HepG2 (cell line): ENCODE data around the gene TAF1B. TPM values are rescaled to one million over a fixed set of nuclear protein-coding genes. Genes with fewer than 3 reads are reported as not detected.

Experiments used
- ATAC-seq: fragments of 200-7000 bp; cut with Tn5 transposase; 3 replicates; pipeline ENCODE4 v1.9.1; 2020; ENCODE audit warnings: mild to moderate bottlenecking, moderate library complexity
- BruUV-seq: library from RNA; stranded (reverse); fragments of 400-500 nt; replicated peaks from 2 replicates; lab custom pipeline; 2021; lab: Mats Ljungman, UMichigan
- CTCF ChIA-PET: fragments of 300-600 bp; formaldehyde crosslinking; extraction: SDS; loops from one replicate; lab custom pipeline; 2021; ENCODE audit warnings: low total read pairs, inconsistent platforms, low intra/inter-chr PET ratio; lab: Yijun Ruan, JAX
- POLR2A ChIA-PET: fragments of 350-600 bp; sonication (Branson Sonifier 250); formaldehyde crosslinking; loops from one replicate; lab custom pipeline; 2020; ENCODE audit warnings: antibody characterized with exemption, inconsistent platforms; lab: Yijun Ruan, JAX
- DNase-seq: peaks from one replicate; pipeline ENCODE4 v3.0.0-alpha.2; 2015; ENCODE audit warnings: low spot score
- FAIRE-seq: peaks from 3 replicates; lab custom pipeline; 2011; peaks lifted over from hg19 to GRCh38; lab: Jason Lieb, UNC
- H2AFZ ChIP-seq: one replicate; pipeline ENCODE4 v1.6.1; 2011; ENCODE audit warnings: low read length, inconsistent platforms
- H3K27ac ChIP-seq: fragments of 300-600 bp; 3 replicates; pipeline ENCODE4 v1.8.0; 2011; ENCODE audit warnings: mixed run types, mild to moderate bottlenecking, mixed read lengths, low read length, inconsistent platforms; ENCODE audit not compliant: insufficient read depth; ENCODE audit errors: extremely low read length
- H3K27me3 ChIP-seq, 2 experiments: fragments of 200-600 bp in 1 of 2; 2 replicates in 1 of 2; 3 replicates in 1 of 2; pipeline versions ENCODE4 v1.6.0 to v1.8.0; 2011; ENCODE audit warnings: low read length in 2 of 2, mild to moderate bottlenecking in 2 of 2, moderate library complexity in 2 of 2, inconsistent platforms in 1 of 2; ENCODE audit not compliant: insufficient read depth in 2 of 2, control insufficient read depth in 1 of 2
- H3K36me3 ChIP-seq, 2 experiments: fragments of 200-600 bp in 1 of 2; replicated peaks in 1 of 2; 2 replicates in 1 of 2; 3 replicates in 1 of 2; pipeline versions ENCODE4 v1.5.1 to v1.8.0; 2011; ENCODE audit warnings: low read length in 2 of 2, inconsistent platforms in 1 of 2; ENCODE audit not compliant: insufficient read depth in 2 of 2, control insufficient read depth in 1 of 2
- H3K4me1 ChIP-seq: 2 replicates; pipeline ENCODE4 v1.5.1; 2012; ENCODE audit warnings: low read length, inconsistent platforms; ENCODE audit not compliant: insufficient read depth
- H3K4me2 ChIP-seq: 2 replicates; pipeline ENCODE4 v1.6.0; 2011; ENCODE audit warnings: low read depth, low read length, inconsistent platforms
- H3K4me3 ChIP-seq, 3 experiments: fragments of 200-600 bp in 1 of 3; sonication (generic), shearing (Covaris generic) in 1 of 3; replicated peaks in 1 of 3; 2 replicates each; pipeline ENCODE4 v1.5.1; 2011 to 2016; ENCODE audit warnings: low read length in 3 of 3, inconsistent platforms in 2 of 3, low read depth in 2 of 3, mild to moderate bottlenecking in 2 of 3, control low read depth in 1 of 3, mixed read lengths in 1 of 3; ENCODE audit not compliant: insufficient read depth in 1 of 3
- H3K79me2 ChIP-seq: one replicate; pipeline ENCODE4 v1.6.1; 2011; ENCODE audit warnings: low read length, inconsistent platforms; ENCODE audit not compliant: insufficient read depth
- H3K9ac ChIP-seq: 2 replicates; pipeline ENCODE4 v1.6.0; 2011; ENCODE audit warnings: mild to moderate bottlenecking, low read depth, low read length, inconsistent platforms; ENCODE audit not compliant: insufficient read depth
- H3K9me3 ChIP-seq: 2 replicates; pipeline ENCODE4 v1.5.1; 2012; ENCODE audit warnings: mild to moderate bottlenecking, low read length
- H4K20me1 ChIP-seq: 2 replicates; pipeline ENCODE4 v1.6.0; 2011; ENCODE audit warnings: inconsistent platforms, mild to moderate bottlenecking, low read length, moderate library complexity; ENCODE audit not compliant: insufficient read depth
- CAMTA2 ChIP-seq: sonication (generic); formaldehyde crosslinking; IDR thresholded peaks from 2 replicates; pipeline ENCODE4 v1.4.0; 2020; ENCODE audit warnings: mild to moderate bottlenecking, missing genetic modification reagents, borderline replicate concordance
- HOXA9 ChIP-seq: sonication (generic); formaldehyde crosslinking; IDR thresholded peaks from 2 replicates; pipeline ENCODE4 v1.8.1; 2022; ENCODE audit warnings: missing genetic modification reagents, mild to moderate bottlenecking, moderate library complexity, borderline replicate concordance
- LCORL ChIP-seq, 2 experiments: fragments of 450-650 bp in 1 of 2; sonication (generic) in 1 of 2; formaldehyde crosslinking in 1 of 2; IDR thresholded peaks; 2 replicates each; pipeline versions ENCODE4 v1.5.0 to v1.6.1; 2017 to 2020; ENCODE audit warnings: antibody characterized with exemption in 1 of 2, missing genetic modification reagents in 1 of 2
- RXRB ChIP-seq: IDR thresholded peaks from 2 replicates; pipeline ENCODE4 v1.6.1; 2016; ENCODE audit warnings: borderline replicate concordance, missing genetic modification reagents, missing compliant biosample characterization
- SNAI1 ChIP-seq: sonication (generic); formaldehyde crosslinking; IDR thresholded peaks from 2 replicates; pipeline ENCODE4 v1.5.0; 2020; ENCODE audit warnings: mild to moderate bottlenecking, missing genetic modification reagents, borderline replicate concordance
- SOX6 ChIP-seq, 2 experiments: fragments of 450-650 bp in 1 of 2; sonication (generic) in 1 of 2; formaldehyde crosslinking in 1 of 2; IDR thresholded peaks; 2 replicates each; pipeline versions ENCODE4 v1.4.0 to v1.6.1; 2017 to 2020; ENCODE audit warnings: antibody characterized with exemption in 1 of 2, mild to moderate bottlenecking in 1 of 2, missing genetic modification reagents in 1 of 2
- ZKSCAN5 ChIP-seq: sonication (generic); formaldehyde crosslinking; IDR thresholded peaks from 2 replicates; pipeline ENCODE4 v1.5.1; 2020; ENCODE audit warnings: mild to moderate bottlenecking, missing genetic modification reagents
- ZNF367 ChIP-seq: sonication (generic); formaldehyde crosslinking; IDR thresholded peaks from 2 replicates; pipeline ENCODE4 v1.4.0; 2020; ENCODE audit warnings: missing genetic modification reagents, borderline replicate concordance
- ZNF7 ChIP-seq: IDR thresholded peaks from 2 replicates; pipeline ENCODE4 v1.6.1; 2016; ENCODE audit warnings: missing biosample characterization, missing genetic modification reagents
- ZNF768 ChIP-seq: sonication (generic); formaldehyde crosslinking; IDR thresholded peaks from 2 replicates; pipeline ENCODE4 v1.4.0; 2020; ENCODE audit warnings: missing genetic modification reagents
- WGBS: methylation state at CpG from one replicate; pipeline ENCODE4 v1.1.6; 2017; ENCODE audit warnings: low lambda C conversion rate; 5-methylcytosine and 5-hydroxymethylcytosine counted together
- in situ Hi-C: cut with HindIII; loops from 2 replicates; pipeline ENCODE4 v1.10.0; 2017; ENCODE audit warnings: low pct_unique_long_range_greater_than_20kb; ENCODE audit not compliant: extremely low pct_ligation_motif_present
- intact Hi-C: fragments of 100-400 bp; cut with micrococcal nuclease; formaldehyde crosslinking; loops from one replicate; pipeline ENCODE4 v1.10.0; 2022; ENCODE audit not compliant: unreplicated experiment
- polyA plus RNA-seq, 8 experiments: library from polyadenylated mRNA; depleted of rRNA in 3 of 8; stranded (reverse) in 7 of 8; unstranded in 1 of 8; fragments of >200 nt; fragmentation: Illumina TruSeq in 4 of 8; extraction: Trizol in 4 of 8; gene quantifications; 2 replicates each; pipeline versions ENCODE4 v1.2.1 to v1.2.3, GENCODE V29; 2011 to 2016; ENCODE audit warnings: low read depth in 4 of 8, missing spikeins in 1 of 8, mixed read lengths in 1 of 8; ENCODE audit not compliant: insufficient read depth in 1 of 8
- total RNA-seq, 5 experiments: library from RNA; depleted of rRNA; stranded (reverse); fragments of >200 nt; fragmentation: Illumina TruSeq; extraction: Trizol; gene quantifications; 2 replicates each; pipeline ENCODE4 v1.2.3, GENCODE V29; 2016; ENCODE audit warnings: low read depth in 1 of 5
- TF ChIP-seq, protein P1 (sequence below): sonication (generic); formaldehyde crosslinking; IDR thresholded peaks from 2 replicates; pipeline ENCODE4 v1.4.0; 2020; ENCODE audit warnings: mild to moderate bottlenecking, missing genetic modification reagents
- TF ChIP-seq, protein P2 (sequence below): sonication (generic); formaldehyde crosslinking; conservative IDR thresholded peaks from 2 replicates; pipeline ENCODE4 v1.4.0; 2020; ENCODE audit warnings: mild to moderate bottlenecking, missing genetic modification reagents, moderate library complexity
- TF ChIP-seq, protein P3 (sequence below): sonication (generic); formaldehyde crosslinking; IDR thresholded peaks from 2 replicates; pipeline ENCODE4 v1.4.0; 2020; ENCODE audit warnings: mild to moderate bottlenecking, missing genetic modification reagents
- TF ChIP-seq, protein P4 (sequence below): sonication (generic); formaldehyde crosslinking; IDR thresholded peaks from 2 replicates; pipeline ENCODE4 v1.4.0; 2020; ENCODE audit warnings: missing genetic modification reagents

TAF1B gene
- total and polyA plus RNA-seq, 2 of the 13 experiments (the other 11 are each of a cell fraction or from before 2014, with no cell fraction given) = 13.3 to 27.7 TPM

DNA sequence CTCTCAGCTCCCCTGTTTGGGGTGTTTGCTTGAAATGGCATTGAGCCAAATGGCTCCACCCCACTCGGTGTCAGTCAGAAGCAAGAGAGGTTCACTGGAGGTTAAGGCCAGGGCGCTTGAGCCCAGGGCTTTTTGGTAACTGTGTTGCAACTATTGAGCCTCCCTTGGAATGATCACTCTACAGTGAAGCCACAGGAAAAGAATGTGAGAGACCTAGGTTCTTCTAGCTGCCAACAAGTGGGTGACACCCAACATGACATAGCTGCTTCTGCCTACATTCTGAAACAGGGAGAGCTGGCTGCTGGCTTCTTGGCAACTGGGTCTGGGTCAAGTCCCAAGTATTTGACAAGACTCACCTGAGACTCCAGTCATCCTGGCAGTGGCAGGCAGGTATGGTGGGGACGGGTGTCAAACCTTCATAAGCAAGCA, 101.1 kb downstream of the TAF1B start:
- intact Hi-C loops = loop anchor here (5.0 kb wide), 1 partner anchor 47 kb away; no protein-coding TSS in a partner anchor
- in situ Hi-C loops = no loop called here
- DNase-seq (peak; percentile 63), ATAC-seq (peak; percentile 30), FAIRE-seq (no peak)
- Histone ChIP-seq H3K9ac (no peak overlapping the region), H3K27ac (no peak overlapping the region), H3K79me2 (no peaks in the 10 kb centered on the region), H2AFZ (no peak overlapping the region), H4K20me1 (no peaks in the 10 kb centered on the region), H3K4me1 (peaks cover 93% of the 10 kb centered on the region), H3K9me3 (no peaks in the 10 kb centered on the region), H3K4me2 (peak overlapping the region; percentile 13; the same call in 1 of the 2 replicates), H3K4me3 (no peak overlapping the region), H3K27me3 (no peaks in the 10 kb centered on the region; a peak in 2 of 5 replicates), H3K36me3 (no peaks in the 10 kb centered on the region)
- ChIA-PET CTCF (no interaction called here), POLR2A (interaction anchor here (1.7 kb wide), 1 partner anchor 101 kb away, joined by 4 read pairs; the partner anchor contains the start of gene TAF1B)
- 11% methylated on average over 3 of the region's 3 CpGs for WGBS
- no TSS peak for BruUV-seq
- TF ChIP-seq RXRB (CRISPR knock-in tag) = peak; percentile 42; the same call in 1 of the 2 replicates
- TF ChIP-seq, protein P1, sequence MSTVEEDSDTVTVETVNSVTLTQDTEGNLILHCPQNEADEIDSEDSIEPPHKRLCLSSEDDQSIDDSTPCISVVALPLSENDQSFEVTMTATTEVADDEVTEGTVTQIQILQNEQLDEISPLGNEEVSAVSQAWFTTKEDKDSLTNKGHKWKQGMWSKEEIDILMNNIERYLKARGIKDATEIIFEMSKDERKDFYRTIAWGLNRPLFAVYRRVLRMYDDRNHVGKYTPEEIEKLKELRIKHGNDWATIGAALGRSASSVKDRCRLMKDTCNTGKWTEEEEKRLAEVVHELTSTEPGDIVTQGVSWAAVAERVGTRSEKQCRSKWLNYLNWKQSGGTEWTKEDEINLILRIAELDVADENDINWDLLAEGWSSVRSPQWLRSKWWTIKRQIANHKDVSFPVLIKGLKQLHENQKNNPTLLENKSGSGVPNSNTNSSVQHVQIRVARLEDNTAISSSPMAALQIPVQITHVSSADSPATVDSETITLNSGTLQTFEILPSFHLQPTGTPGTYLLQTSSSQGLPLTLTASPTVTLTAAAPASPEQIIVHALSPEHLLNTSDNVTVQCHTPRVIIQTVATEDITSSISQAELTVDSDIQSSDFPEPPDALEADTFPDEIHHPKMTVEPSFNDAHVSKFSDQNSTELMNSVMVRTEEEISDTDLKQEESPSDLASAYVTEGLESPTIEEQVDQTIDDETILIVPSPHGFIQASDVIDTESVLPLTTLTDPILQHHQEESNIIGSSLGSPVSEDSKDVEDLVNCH (CRISPR knock-in tag) = no peak
- TF ChIP-seq, protein P2, sequence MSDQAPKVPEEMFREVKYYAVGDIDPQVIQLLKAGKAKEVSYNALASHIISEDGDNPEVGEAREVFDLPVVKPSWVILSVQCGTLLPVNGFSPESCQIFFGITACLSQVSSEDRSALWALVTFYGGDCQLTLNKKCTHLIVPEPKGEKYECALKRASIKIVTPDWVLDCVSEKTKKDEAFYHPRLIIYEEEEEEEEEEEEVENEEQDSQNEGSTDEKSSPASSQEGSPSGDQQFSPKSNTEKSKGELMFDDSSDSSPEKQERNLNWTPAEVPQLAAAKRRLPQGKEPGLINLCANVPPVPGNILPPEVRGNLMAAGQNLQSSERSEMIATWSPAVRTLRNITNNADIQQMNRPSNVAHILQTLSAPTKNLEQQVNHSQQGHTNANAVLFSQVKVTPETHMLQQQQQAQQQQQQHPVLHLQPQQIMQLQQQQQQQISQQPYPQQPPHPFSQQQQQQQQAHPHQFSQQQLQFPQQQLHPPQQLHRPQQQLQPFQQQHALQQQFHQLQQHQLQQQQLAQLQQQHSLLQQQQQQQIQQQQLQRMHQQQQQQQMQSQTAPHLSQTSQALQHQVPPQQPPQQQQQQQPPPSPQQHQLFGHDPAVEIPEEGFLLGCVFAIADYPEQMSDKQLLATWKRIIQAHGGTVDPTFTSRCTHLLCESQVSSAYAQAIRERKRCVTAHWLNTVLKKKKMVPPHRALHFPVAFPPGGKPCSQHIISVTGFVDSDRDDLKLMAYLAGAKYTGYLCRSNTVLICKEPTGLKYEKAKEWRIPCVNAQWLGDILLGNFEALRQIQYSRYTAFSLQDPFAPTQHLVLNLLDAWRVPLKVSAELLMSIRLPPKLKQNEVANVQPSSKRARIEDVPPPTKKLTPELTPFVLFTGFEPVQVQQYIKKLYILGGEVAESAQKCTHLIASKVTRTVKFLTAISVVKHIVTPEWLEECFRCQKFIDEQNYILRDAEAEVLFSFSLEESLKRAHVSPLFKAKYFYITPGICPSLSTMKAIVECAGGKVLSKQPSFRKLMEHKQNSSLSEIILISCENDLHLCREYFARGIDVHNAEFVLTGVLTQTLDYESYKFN (CRISPR knock-in tag) = 0 out of 2 replicates have a peak, but pooled peaks have one; percentile 20
- TF ChIP-seq CAMTA2 = 0 out of 2 replicates have a peak, but pooled peaks have one; percentile 39
- TF ChIP-seq SOX6 (IDR thresholded peaks at IDR 0.05) = no peak
- peak; percentile 11; the same call in 1 of the 2 replicates for TF ChIP-seq SOX6 (CRISPR knock-in tag; IDR thresholded peaks at IDR 0.05)
- no peak for TF ChIP-seq ZNF768 (CRISPR knock-in tag)
- TF ChIP-seq, protein P3, sequence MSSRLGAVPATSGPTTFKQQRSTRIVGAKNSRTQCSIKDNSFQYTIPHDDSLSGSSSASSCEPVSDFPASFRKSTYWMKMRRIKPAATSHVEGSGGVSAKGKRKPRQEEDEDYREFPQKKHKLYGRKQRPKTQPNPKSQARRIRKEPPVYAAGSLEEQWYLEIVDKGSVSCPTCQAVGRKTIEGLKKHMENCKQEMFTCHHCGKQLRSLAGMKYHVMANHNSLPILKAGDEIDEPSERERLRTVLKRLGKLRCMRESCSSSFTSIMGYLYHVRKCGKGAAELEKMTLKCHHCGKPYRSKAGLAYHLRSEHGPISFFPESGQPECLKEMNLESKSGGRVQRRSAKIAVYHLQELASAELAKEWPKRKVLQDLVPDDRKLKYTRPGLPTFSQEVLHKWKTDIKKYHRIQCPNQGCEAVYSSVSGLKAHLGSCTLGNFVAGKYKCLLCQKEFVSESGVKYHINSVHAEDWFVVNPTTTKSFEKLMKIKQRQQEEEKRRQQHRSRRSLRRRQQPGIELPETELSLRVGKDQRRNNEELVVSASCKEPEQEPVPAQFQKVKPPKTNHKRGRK (CRISPR knock-in tag) = no peak
- TF ChIP-seq SNAI1 (CRISPR knock-in tag) = peak; percentile 41; the same call in 1 of the 2 replicates
- TF ChIP-seq, protein P4, sequence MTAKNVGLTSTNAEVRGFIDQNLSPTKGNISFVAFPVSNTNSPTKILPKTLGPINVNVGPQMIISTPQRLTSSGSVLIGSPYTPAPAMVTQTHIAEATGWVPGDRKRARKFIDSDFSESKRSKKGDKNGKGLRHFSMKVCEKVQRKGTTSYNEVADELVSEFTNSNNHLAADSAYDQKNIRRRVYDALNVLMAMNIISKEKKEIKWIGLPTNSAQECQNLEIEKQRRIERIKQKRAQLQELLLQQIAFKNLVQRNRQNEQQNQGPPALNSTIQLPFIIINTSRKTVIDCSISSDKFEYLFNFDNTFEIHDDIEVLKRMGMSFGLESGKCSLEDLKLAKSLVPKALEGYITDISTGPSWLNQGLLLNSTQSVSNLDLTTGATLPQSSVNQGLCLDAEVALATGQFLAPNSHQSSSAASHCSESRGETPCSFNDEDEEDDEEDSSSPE (CRISPR knock-in tag) = no peak
- TF ChIP-seq ZKSCAN5 (CRISPR knock-in tag) = no peak
- TF ChIP-seq LCORL (IDR thresholded peaks at IDR 0.05) = no peak
- TF ChIP-seq LCORL (CRISPR knock-in tag; IDR thresholded peaks at IDR 0.05) = 0 out of 2 replicates have a peak, but pooled peaks have one; percentile 24
- TF ChIP-seq HOXA9 (CRISPR knock-in tag) = no peak
- no peak for TF ChIP-seq ZNF367 (CRISPR knock-in tag)
- peak; percentile 37; the same call in 1 of the 2 replicates for TF ChIP-seq ZNF7 (CRISPR knock-in tag)
